ELF-1 (cell line): ENCODE results near the gene NARF.

Experiments used
- DNase-seq: peaks from one replicate; pipeline ENCODE4 v3.0.0-alpha.2; 2016; ENCODE audit warnings: low read depth, low spot score

NARF gene

GRCh38 chr17:82433560-82434215 lies 24.9 kb upstream of the NARF start:
- no peak for DNase-seq

DNA sequence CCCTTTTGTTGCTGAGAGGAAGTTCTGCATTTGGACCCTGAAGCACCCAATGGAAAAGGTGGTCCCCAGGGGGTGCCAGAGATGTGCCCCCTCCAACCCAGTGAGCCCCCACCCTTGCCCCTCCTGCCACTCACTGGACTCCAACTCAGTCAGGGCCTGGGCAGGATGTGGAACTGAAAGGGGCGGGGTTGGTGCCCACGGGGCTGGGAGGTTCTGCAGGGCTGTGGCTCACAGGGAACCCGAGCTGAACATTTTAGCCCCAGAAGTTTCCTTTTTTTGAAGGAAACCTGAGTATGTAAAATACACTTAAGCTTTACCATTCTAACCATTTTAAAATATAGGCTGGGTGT lies 24.4 kb upstream of the NARF start:
- no peak for DNase-seq

DNA sequence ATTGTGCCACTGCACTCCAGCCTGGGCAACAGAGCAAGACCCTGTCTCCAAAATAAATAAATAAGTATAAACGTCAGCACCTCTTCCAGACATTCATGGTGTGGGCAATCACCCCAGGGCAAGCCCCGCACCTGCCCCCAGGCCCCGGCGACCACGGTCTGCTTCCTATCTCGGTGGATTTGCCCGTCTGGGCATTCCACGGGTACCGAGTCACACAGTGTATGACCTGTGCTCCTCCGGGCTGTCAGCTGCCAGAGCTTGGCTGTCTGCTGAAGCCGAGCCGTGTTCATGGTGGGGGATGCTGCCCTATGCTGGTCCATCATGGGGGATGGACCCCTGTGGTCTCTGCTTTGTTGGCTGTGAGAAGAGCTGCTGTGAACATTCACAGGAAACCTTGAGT lies 23.4 kb upstream of the NARF start:
- no peak for DNase-seq

GRCh38 chr17:82435601-82436583 lies 22.6 kb upstream of the NARF start:
- no peak for DNase-seq

GRCh38 chr17:82436601-82437324 lies 21.8 kb upstream of the NARF start:
- no peak for DNase-seq

DNA sequence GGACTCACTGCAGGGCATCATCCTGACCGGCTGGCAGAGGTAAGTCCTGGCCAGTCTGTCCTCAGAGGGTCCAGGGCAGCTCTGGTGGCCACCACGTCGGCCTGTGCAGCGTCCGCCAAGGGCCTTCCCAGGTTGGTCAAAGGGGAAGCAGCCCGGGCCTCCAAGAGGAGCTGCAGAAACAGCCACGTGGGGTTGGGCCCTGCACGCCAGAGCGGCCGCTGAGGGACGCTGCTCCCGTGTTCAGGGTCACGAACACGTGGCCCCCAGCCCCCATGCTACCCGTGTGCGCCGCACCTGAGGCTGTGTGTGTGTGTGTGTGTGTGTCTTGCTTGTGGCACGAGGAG lies 21.2 kb upstream of the NARF start:
- DNase-seq, result no peak

DNA sequence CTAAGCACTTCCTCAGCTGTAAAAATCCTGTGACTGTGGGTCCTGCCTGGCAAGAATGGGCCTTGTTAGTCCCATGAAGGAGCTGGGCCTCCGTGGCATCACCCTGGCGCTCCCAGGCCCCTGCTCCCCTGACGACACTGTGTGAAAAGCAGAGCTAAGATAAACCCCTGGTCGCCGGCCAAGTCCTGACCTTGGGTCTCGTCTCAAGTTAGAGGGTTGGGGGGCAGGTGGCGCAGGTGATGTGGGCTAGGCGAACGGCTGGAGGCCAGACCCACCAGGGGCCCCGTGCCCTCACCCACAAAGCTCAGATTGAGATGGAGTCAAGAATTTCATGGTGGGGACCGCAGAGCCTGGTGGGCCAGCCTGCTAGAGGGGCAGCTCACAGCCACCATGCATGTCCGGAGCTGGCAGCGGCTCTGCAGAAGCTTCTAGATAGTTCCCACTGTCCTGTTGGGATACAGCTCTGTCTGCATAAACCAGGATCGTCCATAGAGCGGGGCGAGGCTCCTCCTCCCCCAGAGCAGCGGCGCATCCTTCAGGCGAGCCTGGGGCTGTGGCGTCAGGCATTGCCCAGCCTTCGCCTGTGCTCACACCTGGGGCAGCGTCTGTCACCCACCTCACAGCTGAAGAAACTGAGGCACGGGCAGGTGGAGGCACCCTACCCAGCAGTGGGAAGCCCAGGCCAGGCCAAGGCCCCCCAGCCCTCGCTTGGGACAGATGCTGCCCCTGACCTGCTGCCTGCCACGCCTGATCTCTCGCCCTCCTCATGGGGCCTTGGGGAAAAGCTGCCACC lies 19.9 kb upstream of the NARF start:
- no peak for DNase-seq

- no peak for DNase-seq
These were observed 19.2 kb upstream of the NARF start for GRCh38 chr17:82439194-82439828.

- DNase-seq, result no peak
These were observed 18.6 kb upstream of the NARF start for GRCh38 chr17:82439829-82440365.

DNA sequence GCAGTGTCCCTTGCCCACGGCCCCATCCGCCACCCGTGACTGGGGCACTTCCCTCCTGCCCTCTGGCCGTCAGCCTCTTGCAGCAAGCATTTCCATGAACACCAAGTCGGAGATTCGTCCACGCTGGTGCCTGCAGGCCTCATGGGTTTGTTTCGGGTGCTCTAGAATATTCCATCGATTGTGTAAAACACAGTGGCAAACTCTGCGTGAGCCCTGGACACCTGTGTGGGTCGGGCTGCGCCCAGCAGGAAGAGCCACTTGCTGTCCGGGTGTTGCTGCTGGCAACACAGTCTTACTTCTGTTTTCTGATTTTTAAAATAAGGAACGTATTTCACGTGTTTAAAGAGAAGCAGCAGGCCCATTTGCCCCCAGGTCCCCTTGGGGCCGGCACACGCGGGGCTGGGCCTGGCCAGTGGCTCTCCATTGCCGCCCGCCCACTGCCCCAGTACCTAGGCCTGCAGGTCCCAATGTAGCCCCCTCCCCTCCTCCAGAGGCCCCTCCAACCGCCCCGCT lies 18.0 kb upstream of the NARF start:
- no peak for DNase-seq

DNA sequence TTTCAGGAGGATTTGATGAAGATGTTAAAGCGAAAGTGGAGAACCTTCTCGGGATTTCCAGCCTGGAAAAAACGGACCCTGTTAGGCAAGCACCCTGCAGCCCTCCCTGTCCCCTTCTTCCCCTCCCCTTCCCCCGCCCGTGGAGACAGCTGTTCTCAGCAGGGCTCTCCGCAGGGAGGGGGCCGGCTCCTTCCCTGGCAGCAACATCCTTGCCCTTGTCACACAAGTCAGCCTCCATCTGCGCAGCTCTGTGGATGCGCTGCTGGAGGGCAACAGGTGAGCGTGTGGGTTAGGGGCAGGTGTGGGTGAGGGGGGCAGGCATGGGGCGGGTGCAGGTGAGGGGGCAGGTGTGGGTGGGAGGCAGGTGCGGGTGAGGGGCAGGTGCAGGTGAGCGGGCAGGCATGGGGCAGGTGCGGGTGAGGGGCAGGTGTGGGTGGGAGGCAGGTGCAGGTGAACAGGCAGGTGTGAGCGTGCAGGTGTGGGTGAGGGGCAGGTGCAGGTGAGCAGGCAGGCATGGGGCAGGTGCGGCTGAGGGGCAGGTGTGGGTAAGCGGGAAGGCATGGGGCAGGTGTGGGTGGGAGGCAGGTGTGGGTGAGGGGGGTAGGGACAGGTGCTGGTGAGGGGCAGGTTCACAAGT lies 17.4 kb upstream of the NARF start:
- DNase-seq, result no peak

GRCh38 chr17:82441691-82442487 lies 16.7 kb upstream of the NARF start:
- no peak for DNase-seq

- no peak for DNase-seq
These were observed 15.7 kb upstream of the NARF start for GRCh38 chr17:82442643-82443464.

DNA sequence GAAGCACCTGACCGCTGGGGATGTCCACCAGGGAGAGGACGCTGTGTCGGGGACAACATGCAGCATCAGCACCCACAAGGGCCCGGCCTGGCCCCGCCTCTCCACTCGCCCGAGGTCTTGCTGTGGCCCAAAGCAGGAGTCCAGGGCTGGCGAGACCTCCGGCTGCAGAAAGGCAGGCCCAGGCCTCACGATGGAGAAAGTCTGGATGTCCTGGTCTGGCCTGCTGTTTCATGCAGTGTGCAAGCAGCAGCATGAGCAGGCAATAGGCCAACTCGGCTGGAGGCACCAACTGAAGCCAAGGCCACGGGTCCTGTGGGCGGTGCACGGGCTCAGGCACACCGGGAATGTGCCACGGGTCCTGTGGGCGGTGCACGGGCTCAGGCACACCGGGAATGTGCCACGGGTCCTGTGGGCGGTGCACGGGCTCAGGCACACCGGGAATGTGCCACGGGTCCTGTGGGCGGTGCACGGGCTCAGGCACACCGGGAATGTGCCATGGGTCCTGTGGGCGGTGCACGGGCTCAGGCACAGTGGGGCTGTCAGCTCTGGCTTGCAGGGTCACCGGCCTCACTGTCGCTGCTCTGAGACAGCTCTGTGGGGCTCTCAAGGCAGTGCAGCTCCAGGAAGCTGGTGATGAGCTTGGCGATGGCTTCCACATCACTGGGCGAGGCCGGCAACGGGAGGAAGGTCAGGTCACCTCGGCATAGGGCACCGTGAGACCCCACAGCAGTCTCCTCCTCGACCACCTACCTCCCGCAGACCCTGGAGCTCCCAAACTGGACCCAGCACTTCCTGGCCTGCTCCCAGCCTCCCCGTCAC lies 14.9 kb upstream of the NARF start:
- no peak for DNase-seq

- DNase-seq, result no peak
These were observed 14.2 kb upstream of the NARF start for GRCh38 chr17:82444284-82444893.

GRCh38 chr17:82444941-82445521 lies 13.5 kb upstream of the NARF start:
- DNase-seq, result no peak

DNA sequence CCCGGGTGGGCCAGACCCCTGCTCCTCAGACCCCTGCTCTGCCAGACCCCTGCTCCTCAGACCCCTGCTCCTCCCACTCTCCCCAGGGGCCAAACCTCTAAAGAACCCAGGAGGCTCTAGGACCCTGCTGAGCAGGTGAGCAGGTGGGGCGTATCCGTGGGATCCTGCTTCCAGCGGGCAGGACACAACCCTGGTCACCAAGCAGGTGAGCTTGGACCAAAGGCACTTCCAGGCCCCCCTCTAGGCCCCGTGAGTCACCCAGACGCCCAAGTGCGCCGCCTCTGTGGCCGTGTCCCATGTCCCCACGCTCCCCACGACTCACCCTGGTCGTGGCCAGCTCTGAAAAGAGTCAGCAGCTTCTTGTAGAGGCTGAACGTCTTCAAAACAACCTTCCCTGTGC lies 13.0 kb upstream of the NARF start:
- no peak for DNase-seq
